ENCODE measurements around the gene SEPTIN6. TPM values are rescaled to one million over a fixed set of nuclear protein-coding genes. Genes with fewer than 3 reads are reported as not detected.

SEPTIN6 gene
- total and polyA plus RNA-seq, 7 donors = 2.2 to 3.8 (median 2.9) TPM

GRCh38 chrX:119682019-119682989 lies 10.7 kb downstream of the SEPTIN6 start:
- Histone ChIP-seq H3K27ac (no peak overlapping the region), H3K27me3 (ENCODE audit: insufficient read depth in 3 of 3, low read length in 2 of 3) (no peaks in the 10 kb centered on the region), H3K4me3 (no peak overlapping the region), H3K4me1 (no peaks in the 10 kb centered on the region), H3K36me3 (ENCODE audit: insufficient read depth in 1 of 2, low read depth in 1 of 2) (no peaks in the 10 kb centered on the region), H3K9me3 (no peaks in the 10 kb centered on the region)
- intact Hi-C loops (cut with DNase I) = loop anchor here in 1 of 2 donors (5.0 kb wide), 1 partner anchor 50 kb away; no protein-coding TSS in a partner anchor
- DNase-seq (no peak), ATAC-seq (no peak)
- WGBS, 3 donors = 72 to 82% (median 75%) methylated on average over 15 of the region's 15 CpGs
- TF ChIP-seq CTCF (IDR thresholded peaks at IDR 0.05) = no peak

GRCh38 chrX:119677654-119677981 lies 15.3 kb downstream of the SEPTIN6 start:
- no peak for TF ChIP-seq CTCF (IDR thresholded peaks at IDR 0.05)
- 74 to 85% (median 74%) methylated on average over 6 of the region's 6 CpGs for WGBS, 3 donors
- no peaks in the 10 kb centered on the region for H3K36me3 ChIP-seq (ENCODE audit: insufficient read depth in 1 of 2, low read depth in 1 of 2)
- no peak for ATAC-seq
- no peak overlapping the region for H3K27ac ChIP-seq
- H3K9me3 ChIP-seq = no peaks in the 10 kb centered on the region
- intact Hi-C loops (cut with DNase I) = no loop called here
- no peaks in the 10 kb centered on the region for H3K27me3 ChIP-seq (ENCODE audit: insufficient read depth in 3 of 3, low read length in 2 of 3)
- DNase-seq = no peak
- no peaks in the 10 kb centered on the region for H3K4me1 ChIP-seq
- H3K4me3 ChIP-seq = no peak overlapping the region

- Histone ChIP-seq H3K4me1 (no peaks in the 10 kb centered on the region), H3K36me3 (ENCODE audit: insufficient read depth in 1 of 2, low read depth in 1 of 2) (no peaks in the 10 kb centered on the region), H3K27ac (no peak overlapping the region), H3K4me3 (no peak overlapping the region), H3K9me3 (no peaks in the 10 kb centered on the region), H3K27me3 (ENCODE audit: insufficient read depth in 3 of 3, low read length in 2 of 3) (no peaks in the 10 kb centered on the region)
- no peak for TF ChIP-seq CTCF (IDR thresholded peaks at IDR 0.05)
- ATAC-seq = no peak
- no peak for DNase-seq
- WGBS, 3 donors = 52 to 60% (median 53%) methylated on average over 7 to 8 of the region's 8 CpGs
- intact Hi-C loops (cut with DNase I) = no loop called here
These were observed 15.9 kb downstream of the SEPTIN6 start for GRCh38 chrX:119676949-119677653.

- WGBS, 3 donors = 87 to 97% (median 95%) methylated on average over 8 of the region's 8 CpGs
- H3K9me3 ChIP-seq = no peaks in the 10 kb centered on the region
- H3K27ac ChIP-seq = no peak overlapping the region
- TF ChIP-seq CTCF (IDR thresholded peaks at IDR 0.05) = no peak
- H3K36me3 ChIP-seq (ENCODE audit: insufficient read depth in 1 of 2, low read depth in 1 of 2) = no peaks in the 10 kb centered on the region
- no peaks in the 10 kb centered on the region for H3K27me3 ChIP-seq (ENCODE audit: insufficient read depth in 3 of 3, low read length in 2 of 3)
- H3K4me1 ChIP-seq = no peaks in the 10 kb centered on the region
- intact Hi-C loops (cut with DNase I) = no loop called here
- no peak overlapping the region for H3K4me3 ChIP-seq
- ATAC-seq = no peak
- no peak for DNase-seq
These were observed 19.6 kb downstream of the SEPTIN6 start for GRCh38 chrX:119673336-119673735.
